ENCODE results near the gene ZFYVE27. TPM values are rescaled to one million over a fixed set of nuclear protein-coding genes. Genes with fewer than 3 reads are reported as not detected.

Gene ZFYVE27
- total and polyA plus RNA-seq, 10 of the 15 experiments (the other 5 are each of a cell fraction or from before 2014, with no cell fraction given), result 1.1 to 28.9 (median 21.4) TPM

- TF ChIP-seq SKIL (IDR thresholded peaks at IDR 0.05; ENCODE audit: low read depth, poor library complexity, severe bottlenecking) (no peak), ETV6 (conservative IDR thresholded peaks at IDR 0.05 in 1 of 2, IDR thresholded peaks at IDR 0.05 in 1 of 2; ENCODE audit: borderline replicate concordance in 1 of 2, low read depth in 1 of 2) (no peak)
Observed at GRCh38 chr10:97717627-97718026, 19.3 kb upstream of the ZFYVE27 start (continued).

- 57% methylated on average over 6 of the region's 6 CpGs for WGBS (ENCODE audit: insufficient coverage, insufficient replicate concordance, low lambda C conversion rate, missing lambda C conversion rate)
- no TSS peak for BruUV-seq (replicated peaks)
- intact Hi-C loops (cut with micrococcal nuclease; ENCODE audit: unreplicated experiment), result no loop called here
- Histone ChIP-seq H3K9me3 (replicated peaks; ENCODE audit: control insufficient read depth, insufficient read depth, low read length) (no peaks in the 10 kb centered on the region), H2AFZ (ENCODE audit: control insufficient read depth, low read depth, low read length) (no peak overlapping the region), H3K9ac (ENCODE audit: control insufficient read depth, insufficient read depth, low read length) (no peak overlapping the region), H4K20me1 (ENCODE audit: control insufficient read depth, insufficient read depth) (no peaks in the 10 kb centered on the region), H3K4me2 (ENCODE audit: control insufficient read depth, insufficient read depth) (no peak overlapping the region), H3K79me2 (ENCODE audit: control insufficient read depth, insufficient read depth, low read length) (no peaks in the 10 kb centered on the region), H3K27me3 (replicated peaks in 1 of 2; ENCODE audit: control insufficient read depth in 2 of 2, insufficient read depth in 2 of 2, low read length in 1 of 2) (peaks cover 0 to 2% of the 10 kb centered on the region in 2 experiments; a peak in 1 of 4 replicates), H3K4me1 (ENCODE audit: control insufficient read depth, insufficient read depth, low read length) (peaks cover 3% of the 10 kb centered on the region; the same call in 1 of the 2 replicates), H3K27ac (ENCODE audit: control insufficient read depth, insufficient read depth) (no peak overlapping the region), H3K36me3 (ENCODE audit: control insufficient read depth in 2 of 2, insufficient read depth in 2 of 2, low read length in 1 of 2) (no peaks in the 10 kb centered on the region), H3K4me3 (no peak overlapping the region)
- ChIA-PET SMC1A (ENCODE audit: uncharacterized antibody, unreplicated experiment) (no interaction called here), POLR2A (no interaction called here), CTCF (interaction anchor here (1.0 to 21.5 kb wide), 3 partner anchors 10 to 41 kb away, joined by 3 to 416 read pairs (median 5); partner anchors contain the start of genes AVPI1 and MARVELD1), RAD21 (ENCODE audit: unreplicated experiment) (no interaction called here)
- no peak for DNase-seq (ENCODE audit: low read depth, low spot score)
- FAIRE-seq, result no peak
- no peak for ATAC-seq
- in situ Hi-C loops (cut with MboI), result no loop called here
- TF ChIP-seq EZH2 (IDR thresholded peaks at IDR 0.05; ENCODE audit: borderline replicate concordance, control insufficient read depth, low read depth, low read length), result no peak
- no peak for TF ChIP-seq PKNOX1 (IDR thresholded peaks at IDR 0.05)
- TF ChIP-seq TAF1 (IDR thresholded peaks at IDR 0.05; ENCODE audit: borderline replicate concordance, low read depth, low read length), result no peak
- no peak for TF ChIP-seq STAT1 (conservative IDR thresholded peaks at IDR 0.05)
- TF ChIP-seq NFIC (IDR thresholded peaks at IDR 0.05; ENCODE audit: low read depth, low read length), result no peak
- no peak for TF ChIP-seq CTCF (IDR thresholded peaks at IDR 0.05 in 2 of 3, conservative IDR thresholded peaks at IDR 0.05 in 1 of 3; ENCODE audit: control insufficient read depth in 2 of 3, extremely low read depth in 1 of 3, insufficient read depth in 1 of 3, low read depth in 3 of 3, low read length in 3 of 3)
- no peak for TF ChIP-seq CEBPB (IDR thresholded peaks at IDR 0.05; ENCODE audit: borderline replicate concordance in 1 of 2, low read depth in 2 of 2, low read length in 2 of 2)
- TF ChIP-seq ZNF217 (IDR thresholded peaks at IDR 0.05), result no peak
- no peak for TF ChIP-seq BCL11A (IDR thresholded peaks at IDR 0.05; ENCODE audit: low read depth, low read length)
- no peak for TF ChIP-seq SMC3 (IDR thresholded peaks at IDR 0.05; ENCODE audit: borderline replicate concordance, low read length)
- no peak for TF ChIP-seq NKRF (conservative IDR thresholded peaks at IDR 0.05)
- no peak for TF ChIP-seq MTA2 (IDR thresholded peaks at IDR 0.05; ENCODE audit: low read depth)
- TF ChIP-seq BRCA1 (IDR thresholded peaks at IDR 0.05; ENCODE audit: low read depth, low read length), result no peak
Observed at GRCh38 chr10:97718178-97718577, 18.8 kb upstream of the ZFYVE27 start.
